ENCODE results near the gene KIF3A.

KIF3A gene

DNA sequence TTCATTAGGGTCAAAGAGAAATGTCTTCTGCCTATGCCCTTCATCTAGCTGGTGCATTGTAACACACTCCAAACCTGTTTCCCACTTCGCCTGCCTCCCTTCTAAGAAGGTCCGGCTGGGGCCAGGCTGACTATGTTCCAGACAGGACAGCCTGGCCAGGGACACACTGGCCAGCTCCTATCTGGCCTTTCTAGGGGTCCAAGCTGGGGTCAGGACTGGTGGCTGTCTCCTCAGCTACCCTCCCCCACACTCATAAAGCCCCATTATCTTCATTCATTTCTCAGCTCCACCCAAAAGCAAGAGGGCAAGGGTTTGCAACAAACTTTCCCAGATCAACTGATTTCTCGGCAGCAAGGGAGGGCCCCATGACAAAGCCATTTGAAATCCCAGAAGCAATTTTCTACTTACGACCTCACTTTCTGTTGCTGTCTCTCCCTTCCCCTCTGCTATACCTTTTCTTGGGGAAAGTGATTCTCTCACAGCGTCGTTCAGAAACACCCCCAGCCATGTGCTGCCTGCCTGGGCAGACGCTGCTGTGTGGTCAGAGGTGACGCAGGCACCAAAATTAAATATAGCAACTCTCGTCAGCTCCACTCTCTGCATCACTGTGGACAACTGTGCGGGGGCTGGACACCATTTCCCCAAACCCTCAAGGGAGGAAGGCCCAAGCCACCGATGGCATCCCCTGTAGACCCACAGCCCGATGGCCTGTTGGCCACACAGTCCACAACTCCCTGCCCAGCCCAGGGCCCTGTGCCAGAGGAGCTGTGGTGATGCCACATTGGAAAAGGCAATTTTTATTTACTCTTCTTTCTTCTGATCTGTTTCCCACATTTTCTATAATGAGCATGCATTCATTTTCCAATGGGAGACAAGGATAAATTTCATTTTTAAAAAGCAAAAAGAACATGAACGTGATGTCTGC is 73.3 kb downstream of the KIF3A start:
- TF ChIP-seq, protein P1, sequence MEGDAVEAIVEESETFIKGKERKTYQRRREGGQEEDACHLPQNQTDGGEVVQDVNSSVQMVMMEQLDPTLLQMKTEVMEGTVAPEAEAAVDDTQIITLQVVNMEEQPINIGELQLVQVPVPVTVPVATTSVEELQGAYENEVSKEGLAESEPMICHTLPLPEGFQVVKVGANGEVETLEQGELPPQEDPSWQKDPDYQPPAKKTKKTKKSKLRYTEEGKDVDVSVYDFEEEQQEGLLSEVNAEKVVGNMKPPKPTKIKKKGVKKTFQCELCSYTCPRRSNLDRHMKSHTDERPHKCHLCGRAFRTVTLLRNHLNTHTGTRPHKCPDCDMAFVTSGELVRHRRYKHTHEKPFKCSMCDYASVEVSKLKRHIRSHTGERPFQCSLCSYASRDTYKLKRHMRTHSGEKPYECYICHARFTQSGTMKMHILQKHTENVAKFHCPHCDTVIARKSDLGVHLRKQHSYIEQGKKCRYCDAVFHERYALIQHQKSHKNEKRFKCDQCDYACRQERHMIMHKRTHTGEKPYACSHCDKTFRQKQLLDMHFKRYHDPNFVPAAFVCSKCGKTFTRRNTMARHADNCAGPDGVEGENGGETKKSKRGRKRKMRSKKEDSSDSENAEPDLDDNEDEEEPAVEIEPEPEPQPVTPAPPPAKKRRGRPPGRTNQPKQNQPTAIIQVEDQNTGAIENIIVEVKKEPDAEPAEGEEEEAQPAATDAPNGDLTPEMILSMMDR (conservative IDR thresholded peaks at IDR 0.05): no peak
- no peak for TF ChIP-seq ZFX (IDR thresholded peaks at IDR 0.05)
- H3K27ac ChIP-seq: no peak overlapping the region

DNA sequence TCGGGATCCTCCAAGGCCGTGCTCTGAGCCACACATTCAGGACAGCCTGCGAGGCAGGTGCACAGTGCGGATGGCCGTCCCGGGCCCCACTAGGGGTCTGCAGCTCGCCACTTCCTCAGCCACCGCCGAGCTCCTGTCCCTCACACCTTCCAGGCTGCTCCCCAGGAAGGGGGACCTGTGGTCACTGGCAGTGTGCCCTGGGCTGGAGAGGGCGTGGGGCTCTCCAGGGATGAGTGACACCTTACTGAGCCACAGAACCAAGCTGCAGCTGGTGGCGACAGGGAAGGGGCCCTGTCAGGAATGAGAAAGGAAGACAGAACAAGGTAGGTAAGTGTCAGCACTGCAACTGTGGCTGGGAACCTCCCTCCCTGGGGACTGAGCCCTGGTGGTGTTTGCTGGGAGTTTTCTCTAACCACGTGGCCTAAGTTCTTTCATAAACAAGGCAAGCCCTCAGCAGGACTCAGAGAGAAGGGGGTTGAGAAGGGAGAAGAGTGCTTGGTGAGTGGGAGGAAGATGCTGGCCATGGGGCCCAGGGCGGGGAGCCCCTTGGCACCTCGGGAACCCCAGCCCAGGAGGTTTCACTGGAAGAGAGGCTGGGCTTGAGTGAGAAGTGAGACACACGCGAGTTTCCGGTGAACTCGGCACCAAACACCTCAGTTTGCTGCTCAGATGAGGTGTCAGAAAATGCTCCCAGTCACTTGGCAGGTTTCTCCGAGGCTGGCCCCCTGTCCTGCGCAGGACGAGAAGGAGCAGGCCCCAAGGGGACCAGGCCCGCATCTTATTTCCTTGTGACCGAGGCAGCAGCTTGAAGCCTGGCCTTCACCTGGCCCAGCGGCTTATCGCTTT is 74.2 kb downstream of the KIF3A start:
- H3K27ac ChIP-seq: no peak overlapping the region
- TF ChIP-seq, protein P1 (conservative IDR thresholded peaks at IDR 0.05): no peak

DNA sequence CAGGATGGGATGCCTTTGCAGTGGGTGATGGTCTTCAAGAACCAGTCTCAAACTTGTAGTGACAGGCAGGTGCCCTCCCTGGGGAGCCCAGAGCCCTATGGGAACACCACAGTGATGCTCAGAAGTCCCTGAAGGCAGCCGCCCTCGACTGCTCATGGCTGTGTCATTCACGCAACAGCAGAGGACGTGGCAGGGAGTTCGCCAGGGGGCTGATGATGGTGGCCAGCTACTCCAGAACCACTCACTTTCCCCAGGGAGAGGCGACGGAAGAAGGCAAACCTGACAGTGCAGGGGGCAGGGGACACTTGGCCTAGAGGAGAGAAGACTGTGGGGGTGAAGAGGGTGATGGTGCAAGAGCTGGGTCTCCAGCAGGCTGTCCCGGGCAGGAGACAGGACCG is 75.3 kb downstream of the KIF3A start:
- TF ChIP-seq ZFX (IDR thresholded peaks at IDR 0.05): no peak
- TF ChIP-seq, protein P1 (conservative IDR thresholded peaks at IDR 0.05): no peak
- H3K27ac ChIP-seq: no peak overlapping the region

DNA sequence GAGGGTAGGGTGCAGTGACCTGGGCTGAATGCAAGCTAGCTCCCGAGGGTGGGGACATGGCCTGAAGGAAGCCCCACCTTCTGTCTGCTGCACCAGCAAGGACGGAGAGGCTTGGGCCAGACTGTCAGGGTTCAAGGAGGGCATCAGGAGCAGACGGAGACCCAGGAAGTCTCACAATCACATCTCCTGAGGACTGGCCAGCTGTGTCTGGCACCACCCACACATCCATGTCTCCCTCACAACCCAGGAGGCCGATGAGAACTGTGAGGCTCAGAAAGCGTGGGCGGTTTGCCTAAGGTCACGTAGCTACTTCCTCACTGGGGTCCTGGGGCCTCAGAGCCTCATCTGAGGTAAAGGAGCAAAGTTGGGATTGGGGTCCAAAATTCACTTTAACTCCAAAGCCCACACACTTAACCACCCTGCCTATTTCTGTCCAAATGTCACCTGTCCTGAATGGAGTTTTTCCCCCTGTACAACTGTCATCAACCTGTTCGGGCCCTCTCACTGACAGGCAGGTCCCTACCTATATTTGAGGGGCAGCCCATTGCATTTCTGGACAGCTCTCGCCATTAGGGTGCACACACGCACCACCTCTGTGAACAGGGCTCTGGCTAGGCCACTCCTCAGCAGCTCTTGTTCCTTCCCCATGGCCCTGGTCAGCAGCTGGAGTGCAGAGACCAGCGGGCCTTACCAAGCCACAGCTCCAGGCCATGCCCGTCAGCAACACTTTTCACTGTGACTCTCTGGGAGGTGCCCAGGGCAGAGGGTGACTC is 75.9 kb downstream of the KIF3A start:
- no peak for TF ChIP-seq ZFX (IDR thresholded peaks at IDR 0.05)
- TF ChIP-seq, protein P1 (conservative IDR thresholded peaks at IDR 0.05): no peak
- H3K27ac ChIP-seq: no peak overlapping the region

DNA sequence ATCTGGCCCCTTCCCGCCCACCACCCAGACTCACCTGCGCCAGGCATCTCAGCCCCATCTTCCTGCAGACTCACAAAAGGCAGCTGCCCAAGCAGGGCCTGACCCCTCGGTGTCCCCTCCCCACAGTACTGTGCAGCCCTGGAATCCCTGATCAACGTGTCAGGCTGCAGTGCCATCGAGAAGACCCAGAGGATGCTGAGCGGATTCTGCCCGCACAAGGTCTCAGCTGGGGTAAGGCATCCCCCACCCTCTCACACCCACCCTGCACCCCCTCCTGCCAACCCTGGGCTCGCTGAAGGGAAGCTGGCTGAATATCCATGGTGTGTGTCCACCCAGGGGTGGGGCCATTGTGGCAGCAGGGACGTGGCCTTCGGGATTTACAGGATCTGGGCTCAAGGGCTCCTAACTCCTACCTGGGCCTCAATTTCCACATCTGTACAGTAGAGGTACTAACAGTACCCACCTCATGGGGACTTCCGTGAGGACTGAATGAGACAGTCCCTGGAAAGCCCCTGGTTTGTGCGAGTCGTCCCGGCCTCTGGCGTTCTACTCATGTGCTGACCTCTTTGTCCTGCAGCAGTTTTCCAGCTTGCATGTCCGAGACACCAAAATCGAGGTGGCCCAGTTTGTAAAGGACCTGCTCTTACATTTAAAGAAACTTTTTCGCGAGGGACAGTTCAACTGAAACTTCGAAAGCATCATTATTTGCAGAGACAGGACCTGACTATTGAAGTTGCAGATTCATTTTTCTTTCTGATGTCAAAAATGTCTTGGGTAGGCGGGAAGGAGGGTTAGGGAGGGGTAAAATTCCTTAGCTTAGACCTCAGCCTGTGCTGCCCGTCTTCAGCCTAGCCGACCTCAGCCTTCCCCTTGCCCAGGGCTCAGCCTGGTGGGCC is 77.5 kb downstream of the KIF3A start:
- no peak overlapping the region for H3K27ac ChIP-seq
- TF ChIP-seq, protein P1 (conservative IDR thresholded peaks at IDR 0.05): no peak
- TF ChIP-seq ZFX (IDR thresholded peaks at IDR 0.05): no peak
